Right lobe of liver (tissue), 6 donors: ENCODE results near the gene PGC. TPM values are rescaled to one million over a fixed set of nuclear protein-coding genes. Genes with fewer than 3 reads are reported as not detected.

Experiments
- ATAC-seq, 4 donors: fragments of 200-7000 bp; cut with Tn5 transposase; one replicate each; pipeline ENCODE4 v1.9.1; 2020; ENCODE audit warnings: mild to moderate bottlenecking in 4 of 4, moderate library complexity in 4 of 4
- DNase-seq, 3 donors: peaks; one replicate each; pipeline ENCODE4 v3.0.0-alpha.2; 2020
- H3K27ac ChIP-seq, 3 donors: fragments of 200-600 bp; one replicate each; pipeline ENCODE4 v1.8.0; 2022
- H3K27me3 ChIP-seq, 2 donors: fragments of 200-600 bp; one replicate each; pipeline ENCODE4 v1.8.0; 2022
- H3K36me3 ChIP-seq, 4 donors: fragments of 200-600 bp; sonication (generic) in 1 of 4; one replicate each; pipeline versions ENCODE4 v1.5.1 to v1.8.0; 2017 to 2022; ENCODE audit warnings: control low read depth in 1 of 4
- H3K4me1 ChIP-seq, 4 donors: fragments of 200-600 bp; sonication (generic) in 1 of 4; one replicate each; pipeline versions ENCODE4 v1.5.1 to v1.8.0; 2017 to 2022; ENCODE audit warnings: control low read depth in 1 of 4
- H3K4me3 ChIP-seq, 3 donors: fragments of 200-600 bp; one replicate each; pipeline ENCODE4 v1.8.0; 2022
- H3K9me3 ChIP-seq, 4 donors: fragments of 200-600 bp; sonication (generic) in 1 of 4; one replicate each; pipeline versions ENCODE4 v1.5.1 to v1.8.0; 2017 to 2022; ENCODE audit warnings: control low read depth in 1 of 4
- CTCF ChIP-seq, 4 donors: fragments of 200-600 bp in 3 of 4; fragments of 450-650 bp in 1 of 4; IDR thresholded peaks; one replicate each; pipeline versions ENCODE4 v1.5.1 to v1.8.0; 2016 to 2022; ENCODE audit warnings: antibody characterized with exemption in 4 of 4, mild to moderate bottlenecking in 2 of 4
- POLR2A ChIP-seq: fragments of 450-650 bp; IDR thresholded peaks from one replicate; pipeline ENCODE4 v1.6.1; 2017; ENCODE audit warnings: antibody characterized with exemption, mild to moderate bottlenecking
- WGBS: methylation state at CpG from one replicate; pipeline ENCODE4 v1.1.6; 2018; ENCODE audit warnings: low coverage, low lambda C conversion rate; ENCODE audit not compliant: insufficient coverage; ENCODE audit errors: missing lambda C conversion rate; 5-methylcytosine and 5-hydroxymethylcytosine counted together
- intact Hi-C, 2 donors: fragments of 100-400 bp; cut with DNase I; formaldehyde crosslinking; loops; one replicate each; pipeline versions ENCODE4 v1.11.2 to v1.14.1; 2022
- total RNA-seq, 6 experiments: library from RNA; depleted of rRNA in 2 of 6; stranded (reverse); fragments of >200 nt in 2 of 6; fragmentation: NEBNext Ultra II Directional in 3 of 6; extraction: Animal tissue kit (Norgen Biotek cat#: 25700) in 3 of 6; gene quantifications; one replicate each; pipeline versions ENCODE4 v1.1.0 to v1.2.4, GENCODE V29; 2016 to 2023
- donor health status: DM: no; HTN: yes; CAD: no.
- donor health status: DM: no; HTN: no; CAD: no.
- donor health status: DM: no; HTN: no; CAD: no.
- donor health status: DM: no; HTN: yes; CAD: no.
- donor health status: DM: no; HTN: yes; CAD: no.

The PGC gene
- total RNA-seq, 6 experiments from 2014 or later = 0.31 TPM; not detected in 5

GRCh38 chr6:41755895-41756294 lies 8.7 kb upstream of the PGC start:
- TF ChIP-seq POLR2A (no peak), CTCF (IDR thresholded peaks at IDR 0.05) (no peak)
- DNase-seq (no peak), ATAC-seq (no peak)
- no peak overlapping the region for H3K4me3 ChIP-seq
- H3K9me3 ChIP-seq = no peaks in the 10 kb centered on the region
- H3K27ac ChIP-seq = no peak overlapping the region
- H3K36me3 ChIP-seq = no peaks in the 10 kb centered on the region
- no peaks in the 10 kb centered on the region for H3K27me3 ChIP-seq
- intact Hi-C loops = no loop called here
- WGBS = 59% methylated on average over 3 of the region's 4 CpGs
- H3K4me1 ChIP-seq = no peaks in the 10 kb centered on the region

- intact Hi-C loops = no loop called here
- Histone ChIP-seq H3K4me1 (no peaks in the 10 kb centered on the region), H3K36me3 (no peaks in the 10 kb centered on the region), H3K9me3 (no peaks in the 10 kb centered on the region), H3K27ac (no peak overlapping the region), H3K4me3 (no peak overlapping the region), H3K27me3 (no peaks in the 10 kb centered on the region)
- ATAC-seq (no peak), DNase-seq (no peak)
- TF ChIP-seq POLR2A = no peak
- no peak for TF ChIP-seq CTCF (IDR thresholded peaks at IDR 0.05)
- 95% methylated on average over 3 of the region's 3 CpGs for WGBS
Observed at GRCh38 chr6:41750374-41750773, 3.2 kb upstream of the PGC start.

GRCh38 chr6:41748542-41748941 lies 1.3 kb upstream of the PGC start:
- ATAC-seq (no peak), DNase-seq (no peak)
- Histone ChIP-seq H3K36me3 (no peaks in the 10 kb centered on the region), H3K27me3 (no peaks in the 10 kb centered on the region), H3K4me3 (no peak overlapping the region), H3K27ac (no peak overlapping the region), H3K4me1 (no peaks in the 10 kb centered on the region), H3K9me3 (no peaks in the 10 kb centered on the region)
- intact Hi-C loops = no loop called here
- TF ChIP-seq CTCF (IDR thresholded peaks at IDR 0.05) (no peak), POLR2A (no peak)
- 33% methylated on average over 3 of the region's 3 CpGs for WGBS

- no peak for ATAC-seq
Observed at GRCh38 chr6:41748102-41748477, 893 bp upstream of the PGC start.

More at GRCh38 chr6:41748102-41748477, 893 bp upstream of the PGC start:
- no peaks in the 10 kb centered on the region for H3K27me3 ChIP-seq
- no peak for DNase-seq
- no peaks in the 10 kb centered on the region for H3K9me3 ChIP-seq
- no peak overlapping the region for H3K27ac ChIP-seq
- intact Hi-C loops = no loop called here
- 100% methylated on average over 1 of the region's 6 CpGs for WGBS
- TF ChIP-seq CTCF (IDR thresholded peaks at IDR 0.05) = no peak
- TF ChIP-seq POLR2A = no peak
- no peak overlapping the region for H3K4me3 ChIP-seq
- H3K36me3 ChIP-seq = no peaks in the 10 kb centered on the region
- no peaks in the 10 kb centered on the region for H3K4me1 ChIP-seq
